Mesodermal cell (in vitro differentiated cells): ENCODE results near the gene TTL.
"Not testable (repeated sequence)": the region's sequence is repeated elsewhere in the genome, so short reads cannot be mapped to it uniquely, and the experiment has no call there.

Source experiments
- H3K27ac ChIP-seq: 2 replicates; pipeline ENCODE4 v1.7.0; 2013; ENCODE audit warnings: mild to moderate bottlenecking, low read depth, low read length, moderate library complexity; ENCODE audit not compliant: severe bottlenecking
- H3K36me3 ChIP-seq: 2 replicates; pipeline ENCODE4 v1.7.1; 2013; ENCODE audit warnings: mild to moderate bottlenecking, low read length, moderate library complexity; ENCODE audit not compliant: control insufficient read depth, insufficient read depth
- H3K4me1 ChIP-seq: one replicate; pipeline ENCODE4 v1.7.1; 2013; ENCODE audit warnings: mild to moderate bottlenecking, low read length; ENCODE audit not compliant: insufficient read depth, control insufficient read depth, poor library complexity, severe bottlenecking
- H3K4me3 ChIP-seq: 2 replicates; pipeline ENCODE4 v1.7.0; 2013; ENCODE audit warnings: low read length, control low read depth, mild to moderate bottlenecking; ENCODE audit not compliant: insufficient read depth, poor library complexity, severe bottlenecking; ENCODE audit errors: extremely low read depth
- H3K9me3 ChIP-seq: 2 replicates; pipeline ENCODE4 v1.7.1; 2013; ENCODE audit warnings: mild to moderate bottlenecking, low read length, moderate library complexity; ENCODE audit not compliant: control insufficient read depth
- WGBS, 2 experiments: methylation state at CpG; one replicate each; pipeline ENCODE4 v1.1.5; 2013; ENCODE audit warnings: missing lambda C conversion rate in 2 of 2; ENCODE audit not compliant: insufficient coverage in 2 of 2; 5-methylcytosine and 5-hydroxymethylcytosine counted together

TTL gene

GRCh38 chr2:112493048-112493447, 11.1 kb downstream of the TTL start:
- peaks cover 15% of the 10 kb centered on the region for H3K4me1 ChIP-seq
- WGBS, 2 experiments = no CpG with 5 or more reads among the region's 3 CpGs
- H3K36me3 ChIP-seq = peaks cover 44% of the 10 kb centered on the region
- no peak overlapping the region for H3K4me3 ChIP-seq
- no peaks in the 10 kb centered on the region for H3K9me3 ChIP-seq
- peak overlapping the region; percentile 67 for H3K27ac ChIP-seq

GRCh38 chr2:112493858-112494648, 12.1 kb downstream of the TTL start:
- H3K9me3 ChIP-seq = no peaks in the 10 kb centered on the region
- peaks cover 15% of the 10 kb centered on the region for H3K4me1 ChIP-seq
- no peak overlapping the region for H3K4me3 ChIP-seq
- H3K27ac ChIP-seq = peak overlapping the region; percentile 67
- WGBS, 2 experiments = 88 to 92% methylated on average over 8 of the region's 9 CpGs
- peaks cover 46% of the 10 kb centered on the region for H3K36me3 ChIP-seq

- peaks cover 46% of the 10 kb centered on the region for H3K36me3 ChIP-seq
- no peak overlapping the region for H3K4me3 ChIP-seq
- no peak overlapping the region for H3K27ac ChIP-seq
- 96 to 100% methylated on average over 4 to 5 of the region's 5 CpGs for WGBS, 2 experiments
- peaks cover 15% of the 10 kb centered on the region for H3K4me1 ChIP-seq
- no peaks in the 10 kb centered on the region for H3K9me3 ChIP-seq
Observed at GRCh38 chr2:112494828-112495227, 12.9 kb downstream of the TTL start.

GRCh38 chr2:112495878-112496277, 13.9 kb downstream of the TTL start:
- H3K4me3 ChIP-seq, H3K9me3 ChIP-seq, H3K27ac ChIP-seq: not testable (repeated sequence)
- WGBS, 2 experiments = 100% methylated on average over 1 of the region's 4 CpGs; no CpG with 5 or more reads in 1 of the 2 experiments
- H3K4me1 ChIP-seq = peaks cover 15% of the 10 kb centered on the region
- peaks cover 38% of the 10 kb centered on the region for H3K36me3 ChIP-seq

DNA sequence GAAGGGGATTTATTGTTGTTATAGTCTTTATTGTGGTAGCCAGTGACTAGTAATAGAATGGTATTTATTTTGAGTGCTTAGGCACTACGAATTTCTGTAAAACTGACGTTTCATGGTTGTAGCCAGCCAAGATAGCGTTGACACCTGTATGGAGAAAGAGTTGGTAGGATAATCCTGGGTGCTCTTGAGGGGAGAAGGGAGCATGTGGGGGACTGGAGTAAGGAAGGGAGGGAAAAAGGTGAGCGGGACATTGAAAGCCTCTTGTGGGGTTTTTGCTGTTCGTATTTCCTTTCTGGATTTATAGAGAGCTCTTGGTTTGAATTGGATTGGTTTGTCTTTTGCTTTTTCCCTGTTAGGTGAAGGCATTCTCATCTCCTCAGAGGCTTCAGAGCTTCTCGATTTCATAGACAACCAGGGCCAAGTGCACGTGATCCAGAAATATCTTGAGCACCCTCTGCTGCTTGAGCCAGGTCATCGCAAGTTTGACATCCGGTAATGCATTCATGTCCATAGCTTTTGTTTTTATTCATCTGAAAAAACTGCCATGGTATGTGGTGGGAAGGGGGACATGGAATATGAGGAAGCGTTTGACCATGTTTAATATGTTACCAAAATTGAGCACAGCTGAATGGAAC, 19.0 kb downstream of the TTL start:
- H3K36me3 ChIP-seq = peaks cover 30% of the 10 kb centered on the region
- 80 to 92% methylated on average over 2 to 4 of the region's 10 CpGs for WGBS, 2 experiments
- not testable (repeated sequence) for H3K9me3 ChIP-seq, H3K4me1 ChIP-seq, H3K4me3 ChIP-seq, H3K27ac ChIP-seq

GRCh38 chr2:112509239-112509998, 27.5 kb downstream of the TTL start:
- not testable (repeated sequence) for H3K9me3 ChIP-seq, H3K4me1 ChIP-seq, H3K27ac ChIP-seq, H3K4me3 ChIP-seq
- H3K36me3 ChIP-seq = peaks cover 26% of the 10 kb centered on the region
- 80 to 89% methylated on average over 12 to 16 of the region's 32 CpGs for WGBS, 2 experiments

GRCh38 chr2:112516801-112517200, 34.8 kb downstream of the TTL start:
- Histone ChIP-seq H3K4me3 (no peak overlapping the region), H3K4me1 (no peaks in the 10 kb centered on the region), H3K9me3 (peaks cover 4% of the 10 kb centered on the region), H3K36me3 (peaks cover 69% of the 10 kb centered on the region), H3K27ac (no peak overlapping the region)
- 100% methylated on average over 1 of the region's 3 CpGs; no CpG with 5 or more reads in 1 of the 2 experiments for WGBS, 2 experiments

DNA sequence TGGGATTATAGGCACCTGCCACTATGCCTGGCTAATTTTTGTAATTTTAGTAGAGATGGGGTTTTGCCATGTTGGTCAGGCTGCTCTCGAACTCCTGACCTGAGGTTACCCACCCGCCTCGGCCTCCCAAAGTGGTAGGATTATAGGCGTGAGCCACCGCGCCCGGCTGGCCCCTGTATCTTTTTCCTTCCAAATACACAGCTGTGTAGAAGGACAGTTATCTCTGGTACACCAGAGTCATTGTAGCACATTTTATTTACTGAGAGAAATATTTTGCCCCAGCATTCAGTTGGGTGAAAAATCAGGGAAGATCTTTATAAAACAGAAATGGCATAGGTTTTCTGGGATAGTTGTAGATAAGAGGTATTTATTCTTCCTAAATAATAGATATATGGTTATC, 36.9 kb downstream of the TTL start:
- Histone ChIP-seq H3K36me3 (peaks cover 78% of the 10 kb centered on the region), H3K4me1 (no peaks in the 10 kb centered on the region)

DNA sequence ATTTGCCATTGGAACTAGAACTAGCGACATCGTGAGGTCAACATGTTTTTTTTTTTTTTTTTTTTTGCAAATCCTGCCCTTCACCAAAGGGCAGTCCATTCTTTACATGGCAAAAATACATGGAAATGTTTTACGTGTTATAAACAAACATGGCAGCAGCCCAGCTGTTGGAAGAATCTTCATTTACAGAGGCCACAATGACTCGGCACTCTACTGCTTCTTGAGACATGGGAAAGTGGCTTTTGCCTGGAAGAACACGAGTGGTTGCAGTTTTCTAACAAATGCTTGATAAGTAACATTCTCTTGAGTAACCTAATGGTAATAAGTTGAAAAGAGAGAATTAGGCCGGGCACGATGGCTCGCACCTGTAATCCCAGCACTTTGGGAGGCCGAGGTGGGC, 37.5 kb downstream of the TTL start:
- WGBS, 2 experiments = 93 to 99% methylated on average over 5 to 9 of the region's 9 CpGs
- H3K9me3 ChIP-seq = peaks cover 3% of the 10 kb centered on the region
- peaks cover 72% of the 10 kb centered on the region for H3K36me3 ChIP-seq
- no peak overlapping the region for H3K27ac ChIP-seq
- no peaks in the 10 kb centered on the region for H3K4me1 ChIP-seq
- H3K4me3 ChIP-seq = no peak overlapping the region

More for the DNA sequence above, 36.9 kb downstream of the TTL start:
- Histone ChIP-seq H3K4me3 (no peak overlapping the region), H3K9me3 (peaks cover 4% of the 10 kb centered on the region), H3K27ac (no peak overlapping the region)
- 87 to 90% methylated on average over 3 to 5 of the region's 7 CpGs for WGBS, 2 experiments

- no peaks in the 10 kb centered on the region for H3K4me1 ChIP-seq
- no peak overlapping the region for H3K27ac ChIP-seq
- H3K9me3 ChIP-seq = no peaks in the 10 kb centered on the region
- H3K36me3 ChIP-seq = peaks cover 65% of the 10 kb centered on the region
- H3K4me3 ChIP-seq = no peak overlapping the region
- 98 to 100% methylated on average over 4 to 5 of the region's 7 CpGs for WGBS, 2 experiments
Observed at GRCh38 chr2:112520234-112520783, 38.4 kb downstream of the TTL start.
